Measurements from ENCODE around the gene CALML6.

- no peak for TF ChIP-seq CTCF (IDR thresholded peaks at IDR 0.05)
- TF ChIP-seq POLR2A (IDR thresholded peaks at IDR 0.05): no peak
Measured at GRCh38 chr1:1939296-1940122, 24.4 kb downstream of the CALML6 start.

Data from body of pancreas (tissue), 4 donors.